Measurements from ENCODE around the gene NRG4.
A peak's percentile ranks its signal among the peaks of the same experiment; 100 is the strongest.
"Not testable (repeated sequence)": the region's sequence is repeated elsewhere in the genome, so short reads cannot be mapped to it uniquely, and the experiment has no call there.

Gene NRG4

DNA sequence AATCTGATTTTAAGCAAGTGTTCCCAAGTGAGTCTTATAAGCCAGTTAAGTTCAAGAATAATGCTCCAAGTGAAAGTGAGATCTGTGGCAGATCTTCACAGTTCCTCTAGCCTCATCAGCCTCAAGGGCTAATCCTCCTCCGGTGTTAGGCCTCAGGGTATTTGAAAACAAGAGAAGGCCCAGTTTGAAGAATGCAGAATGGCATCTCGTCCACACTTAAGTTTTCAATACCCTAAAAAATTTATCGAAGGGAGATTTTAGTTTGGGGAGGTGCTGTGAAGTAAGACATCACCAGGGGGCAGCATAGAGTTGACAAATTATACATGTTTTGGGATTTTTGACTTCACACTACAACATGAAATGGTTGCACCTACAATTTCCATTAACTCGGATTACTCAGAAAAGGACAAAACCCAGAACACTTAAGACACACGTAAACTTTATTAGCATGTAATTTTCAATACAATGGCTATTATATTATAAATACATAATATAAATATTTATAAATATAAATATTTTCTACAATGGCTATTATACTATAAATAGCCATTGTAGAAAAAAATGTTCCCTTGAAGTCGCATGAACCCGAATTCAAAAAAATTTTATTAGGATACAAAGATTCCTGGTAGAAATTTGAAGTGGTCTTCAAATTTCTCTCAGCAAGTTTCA is 45.2 kb upstream of the NRG4 start:
- Mint-ChIP-seq H3K4me1 (peaks cover 5% of the 10 kb centered on the region), H3K27me3 (ENCODE audit: low read depth) (peaks cover 45% of the 10 kb centered on the region), H3K27ac (no peak overlapping the region), H3K4me3 (peak overlapping the region; percentile 16 to 58 (median 43)), H3K36me3 (ENCODE audit: low read depth) (no peaks in the 10 kb centered on the region), H3K9me3 (no peaks in the 10 kb centered on the region)
- TF ChIP-seq, protein P1, sequence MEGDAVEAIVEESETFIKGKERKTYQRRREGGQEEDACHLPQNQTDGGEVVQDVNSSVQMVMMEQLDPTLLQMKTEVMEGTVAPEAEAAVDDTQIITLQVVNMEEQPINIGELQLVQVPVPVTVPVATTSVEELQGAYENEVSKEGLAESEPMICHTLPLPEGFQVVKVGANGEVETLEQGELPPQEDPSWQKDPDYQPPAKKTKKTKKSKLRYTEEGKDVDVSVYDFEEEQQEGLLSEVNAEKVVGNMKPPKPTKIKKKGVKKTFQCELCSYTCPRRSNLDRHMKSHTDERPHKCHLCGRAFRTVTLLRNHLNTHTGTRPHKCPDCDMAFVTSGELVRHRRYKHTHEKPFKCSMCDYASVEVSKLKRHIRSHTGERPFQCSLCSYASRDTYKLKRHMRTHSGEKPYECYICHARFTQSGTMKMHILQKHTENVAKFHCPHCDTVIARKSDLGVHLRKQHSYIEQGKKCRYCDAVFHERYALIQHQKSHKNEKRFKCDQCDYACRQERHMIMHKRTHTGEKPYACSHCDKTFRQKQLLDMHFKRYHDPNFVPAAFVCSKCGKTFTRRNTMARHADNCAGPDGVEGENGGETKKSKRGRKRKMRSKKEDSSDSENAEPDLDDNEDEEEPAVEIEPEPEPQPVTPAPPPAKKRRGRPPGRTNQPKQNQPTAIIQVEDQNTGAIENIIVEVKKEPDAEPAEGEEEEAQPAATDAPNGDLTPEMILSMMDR (IDR thresholded peaks at IDR 0.05; ENCODE audit: unreplicated experiment in 3 of 3): peak; percentile 72 to 84 (median 84)

DNA sequence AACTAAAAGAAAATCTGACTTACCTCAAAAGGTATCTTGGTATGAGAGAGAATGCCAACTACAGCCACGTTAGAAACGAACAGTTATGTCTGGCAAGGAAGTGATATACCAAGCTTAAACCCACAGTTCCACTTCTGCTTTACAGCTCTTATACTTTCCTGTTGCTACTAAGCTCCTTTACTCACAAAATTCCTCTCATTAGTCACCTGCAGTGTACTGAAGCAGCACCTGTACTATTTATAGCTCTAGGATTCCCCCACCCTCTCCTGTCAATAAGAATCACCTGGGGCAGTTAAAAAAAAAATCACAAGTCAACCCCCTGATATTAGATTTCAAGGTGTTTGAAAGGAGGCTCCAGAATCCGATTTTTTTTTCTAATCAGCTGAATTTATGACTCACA is 44.7 kb upstream of the NRG4 start:
- TF ChIP-seq, protein P1 (IDR thresholded peaks at IDR 0.05; ENCODE audit: unreplicated experiment in 3 of 3): no peak
- peak overlapping the region in 1 of 3 experiments; percentile 16 for H3K4me3 Mint-ChIP-seq
- H3K4me1 Mint-ChIP-seq: peaks cover 5% of the 10 kb centered on the region
- no peak overlapping the region for H3K27ac Mint-ChIP-seq
- H3K9me3 Mint-ChIP-seq: no peaks in the 10 kb centered on the region
- no peaks in the 10 kb centered on the region for H3K36me3 Mint-ChIP-seq (ENCODE audit: low read depth)
- peaks cover 45% of the 10 kb centered on the region for H3K27me3 Mint-ChIP-seq (ENCODE audit: low read depth)

DNA sequence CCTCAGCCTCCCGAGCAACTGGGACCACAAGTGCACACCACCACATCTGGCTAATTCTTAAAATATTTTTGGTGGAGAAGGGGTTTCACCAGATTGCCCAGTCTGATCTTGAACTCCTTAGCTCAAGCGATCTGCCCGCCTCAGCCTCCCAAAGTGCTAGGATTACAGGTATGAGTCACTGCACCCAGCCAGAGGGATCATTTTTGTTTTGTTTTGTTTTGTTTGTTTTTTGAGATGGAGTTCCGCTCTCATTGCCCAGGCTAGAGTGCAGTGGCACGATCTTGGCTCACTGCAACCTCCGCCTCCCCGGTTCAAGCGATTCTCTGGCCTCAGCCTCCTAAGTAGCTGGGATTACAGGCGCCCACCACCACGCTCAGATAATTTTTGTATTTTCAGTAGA is 42.0 kb upstream of the NRG4 start:
- H3K4me1 Mint-ChIP-seq; H3K36me3 Mint-ChIP-seq (ENCODE audit: low read depth); H3K27ac Mint-ChIP-seq; H3K9me3 Mint-ChIP-seq; H3K4me3 Mint-ChIP-seq: not testable (repeated sequence)
- peaks cover 27% of the 10 kb centered on the region for H3K27me3 Mint-ChIP-seq (ENCODE audit: low read depth)

DNA sequence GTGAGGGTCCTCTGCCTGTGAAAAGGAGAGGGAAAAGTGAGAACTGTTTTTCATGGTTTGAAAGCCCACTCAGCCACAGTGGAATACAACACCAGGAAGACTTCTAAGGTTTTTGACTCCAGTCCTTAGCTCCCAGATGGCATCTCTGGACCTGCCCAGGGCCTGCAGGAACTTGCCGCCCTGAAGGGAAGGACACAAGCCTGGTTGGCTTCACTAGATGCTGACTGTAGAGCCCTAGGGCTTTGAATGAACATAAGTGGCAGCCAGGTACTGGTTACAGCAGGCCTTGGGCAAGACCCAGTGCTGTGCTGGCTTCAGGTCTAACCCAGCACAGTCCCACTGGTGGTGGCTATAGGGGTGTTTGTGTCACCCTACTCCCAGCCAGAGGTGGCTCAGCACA is 26.3 kb upstream of the NRG4 start:
- Mint-ChIP-seq H3K36me3 (ENCODE audit: low read depth) (peaks cover 7% of the 10 kb centered on the region), H3K9me3 (peaks cover 26% of the 10 kb centered on the region), H3K4me3 (no peak overlapping the region), H3K27ac (no peak overlapping the region), H3K27me3 (ENCODE audit: low read depth) (no peaks in the 10 kb centered on the region), H3K4me1 (no peaks in the 10 kb centered on the region)
- TF ChIP-seq, protein P1 (IDR thresholded peaks at IDR 0.05; ENCODE audit: unreplicated experiment in 3 of 3): no peak

DNA sequence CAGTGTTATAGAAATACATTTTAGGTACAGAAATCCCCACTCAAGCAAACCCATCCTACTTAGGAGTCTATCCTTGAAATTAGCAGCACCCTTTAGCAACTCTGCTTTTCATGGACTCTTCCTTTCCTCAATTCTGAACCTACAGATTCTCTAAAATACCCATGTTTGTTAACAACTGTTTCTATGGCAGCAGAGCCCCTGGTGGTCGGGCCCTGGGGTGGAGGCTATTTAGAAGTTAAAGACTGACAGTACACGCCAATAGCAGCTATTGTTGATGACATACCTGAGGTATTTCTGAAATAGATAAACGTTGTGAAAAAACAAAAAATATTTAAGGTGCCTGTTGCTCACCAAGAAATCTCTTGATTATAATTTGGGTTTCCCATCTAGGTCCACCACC is 23.4 kb upstream of the NRG4 start:
- no peaks in the 10 kb centered on the region for H3K4me1 Mint-ChIP-seq
- no peaks in the 10 kb centered on the region for H3K36me3 Mint-ChIP-seq (ENCODE audit: low read depth)
- H3K9me3 Mint-ChIP-seq: peaks cover 7% of the 10 kb centered on the region
- TF ChIP-seq, protein P1 (IDR thresholded peaks at IDR 0.05; ENCODE audit: unreplicated experiment in 3 of 3): no peak
- no peak overlapping the region for H3K4me3 Mint-ChIP-seq
- H3K27ac Mint-ChIP-seq: no peak overlapping the region
- no peaks in the 10 kb centered on the region for H3K27me3 Mint-ChIP-seq (ENCODE audit: low read depth)

DNA sequence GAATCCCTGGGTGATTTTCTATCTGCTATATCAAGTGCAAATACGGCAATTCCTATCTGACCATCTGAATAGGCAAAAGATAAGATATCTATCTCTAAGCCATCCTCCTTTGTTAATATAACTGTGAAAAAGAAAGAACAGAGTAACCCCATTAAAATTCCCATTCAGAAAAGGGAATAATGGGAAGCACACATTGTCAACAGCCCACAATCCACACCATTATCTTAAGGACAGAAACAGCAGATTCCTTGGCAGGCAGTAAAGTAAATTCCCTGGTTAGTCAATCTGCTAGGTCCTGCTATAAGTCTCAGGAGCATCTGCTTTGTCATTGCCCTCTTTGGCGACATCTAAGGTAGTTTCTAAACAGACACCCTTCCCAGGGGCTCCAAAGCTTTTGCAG is 21.9 kb upstream of the NRG4 start:
- no peaks in the 10 kb centered on the region for H3K27me3 Mint-ChIP-seq (ENCODE audit: low read depth)
- H3K4me1 Mint-ChIP-seq: no peaks in the 10 kb centered on the region
- TF ChIP-seq, protein P1 (IDR thresholded peaks at IDR 0.05; ENCODE audit: unreplicated experiment in 3 of 3): no peak
- no peak overlapping the region for H3K27ac Mint-ChIP-seq
- peaks cover 1% of the 10 kb centered on the region for H3K9me3 Mint-ChIP-seq
- H3K4me3 Mint-ChIP-seq: no peak overlapping the region
- H3K36me3 Mint-ChIP-seq (ENCODE audit: low read depth): peaks cover 6% of the 10 kb centered on the region
